KBM-7 (cell line): ENCODE results near the gene TOMM40L.

Source experiments
- DNase-seq: peaks from one replicate; pipeline ENCODE4 v3.0.0-alpha.2; 2015
- in situ Hi-C: fragments of 300-500 bp; cut with MboI; formaldehyde crosslinking; loops from 2 replicates; pipeline ENCODE4 v1.14.3; 2020; ENCODE audit warnings: low sequenced_read_pairs, low pct_unique_long_range_greater_than_20kb, mixed read lengths

TOMM40L gene

GRCh38 chr1:161267321-161267720 lies 41.5 kb downstream of the TOMM40L start:
- DNase-seq, result peak; percentile 81
- in situ Hi-C loops, result no loop called here

DNA sequence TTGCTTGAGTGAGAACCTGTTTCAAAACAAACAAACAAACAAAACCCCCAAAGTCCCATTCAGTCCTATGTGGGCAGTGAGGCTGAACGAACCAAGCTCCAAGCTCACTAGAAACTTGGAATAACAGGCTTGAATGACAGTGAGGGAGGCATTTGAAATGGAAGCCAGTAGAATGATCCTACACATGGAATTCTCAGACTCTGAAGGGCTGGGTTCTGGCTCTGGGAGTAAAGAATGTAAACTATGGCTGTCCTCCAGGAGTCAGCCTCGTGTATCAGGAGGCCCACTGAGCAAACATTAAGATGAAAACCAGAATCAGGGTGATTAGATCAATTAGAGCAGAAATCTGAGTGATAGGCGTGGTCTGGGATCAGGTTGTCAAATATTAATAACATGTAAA lies 47.5 kb downstream of the TOMM40L start:
- in situ Hi-C loops, result no loop called here
- no peak for DNase-seq

DNA sequence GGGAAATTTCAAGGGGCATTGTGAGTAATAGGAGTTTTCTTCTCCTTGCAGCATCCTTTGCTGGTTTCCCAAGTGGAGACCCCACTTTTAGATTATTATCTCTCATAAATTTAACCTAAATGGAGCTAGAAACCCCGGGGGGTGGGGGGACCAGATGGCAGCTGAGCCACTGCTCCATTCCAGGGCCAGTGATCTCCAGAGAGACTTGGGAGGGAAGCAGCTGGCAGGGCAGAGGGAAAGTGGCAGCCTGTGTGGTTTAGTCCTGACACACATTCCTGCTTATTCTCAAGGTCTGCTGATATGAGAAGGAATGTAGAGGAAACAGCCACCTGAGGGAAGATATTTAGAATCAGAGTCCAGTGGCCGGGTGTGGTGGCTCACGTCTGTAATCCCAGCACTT lies 49.0 kb downstream of the TOMM40L start:
- DNase-seq, result no peak
- in situ Hi-C loops, result no loop called here
